OCI-LY3 (cell line): ENCODE results near the gene OCIAD2.

Experiments used
- CTCF ChIP-seq: fragments of 200-600, 300-600 bp; sonication (generic); IDR thresholded peaks from 2 replicates; pipeline ENCODE4 v1.5.1; 2014; ENCODE audit warnings: antibody characterized with exemption, low read length, low read depth
- EZH2phosphoT487 ChIP-seq: fragments of 200-600 bp; shearing (Covaris generic); IDR thresholded peaks from 2 replicates; pipeline ENCODE4 v1.6.1; 2018; ENCODE audit warnings: antibody characterized with exemption, mixed run types, low read depth

- TF ChIP-seq CTCF (no peak), EZH2phosphoT487 (no peak)
Measured at GRCh38 chr4:48924416-48924815, 17.8 kb upstream of the OCIAD2 start.
